Raji (cell line): ENCODE measurements around the gene EPB41L5.

Source experiments
- POLR2A ChIP-seq: IDR thresholded peaks from 2 replicates; pipeline ENCODE4 v1.6.1; 2011; ENCODE audit warnings: low read depth, low read length, control low read depth; ENCODE audit not compliant: insufficient read depth

Gene EPB41L5

GRCh38 chr2:120155308-120155707, 142.4 kb downstream of the EPB41L5 start:
- TF ChIP-seq POLR2A: no peak

GRCh38 chr2:120161190-120161589, 148.3 kb downstream of the EPB41L5 start:
- no peak for TF ChIP-seq POLR2A

- TF ChIP-seq POLR2A: no peak
Measured at GRCh38 chr2:120162716-120163115, 149.8 kb downstream of the EPB41L5 start.

- TF ChIP-seq POLR2A: no peak
Measured at GRCh38 chr2:120167272-120167671, 154.4 kb downstream of the EPB41L5 start.

- no peak for TF ChIP-seq POLR2A
Measured at GRCh38 chr2:120169020-120169419, 156.1 kb downstream of the EPB41L5 start.

GRCh38 chr2:120174963-120175581, 162.2 kb downstream of the EPB41L5 start:
- TF ChIP-seq POLR2A: no peak

- no peak for TF ChIP-seq POLR2A
Measured at GRCh38 chr2:120176526-120176925, 163.6 kb downstream of the EPB41L5 start.

GRCh38 chr2:120177001-120177621, 164.2 kb downstream of the EPB41L5 start:
- TF ChIP-seq POLR2A: peak; percentile 98

- TF ChIP-seq POLR2A: no peak
Measured at GRCh38 chr2:120177973-120178372, 165.1 kb downstream of the EPB41L5 start.

- no peak for TF ChIP-seq POLR2A
Measured at GRCh38 chr2:120179396-120179795, 166.5 kb downstream of the EPB41L5 start.

GRCh38 chr2:120180066-120180465, 167.2 kb downstream of the EPB41L5 start:
- no peak for TF ChIP-seq POLR2A

- no peak for TF ChIP-seq POLR2A
Measured at GRCh38 chr2:120182019-120182560, 169.2 kb downstream of the EPB41L5 start.

GRCh38 chr2:120189189-120189588, 176.3 kb downstream of the EPB41L5 start:
- no peak for TF ChIP-seq POLR2A

- TF ChIP-seq POLR2A: no peak
Measured at GRCh38 chr2:120192280-120192679, 179.4 kb downstream of the EPB41L5 start.

GRCh38 chr2:120195553-120195952, 182.7 kb downstream of the EPB41L5 start:
- no peak for TF ChIP-seq POLR2A

GRCh38 chr2:120203251-120204021, 190.6 kb downstream of the EPB41L5 start:
- no peak for TF ChIP-seq POLR2A

GRCh38 chr2:120204022-120204405, 191.1 kb downstream of the EPB41L5 start:
- TF ChIP-seq POLR2A: no peak

- no peak for TF ChIP-seq POLR2A
Measured at GRCh38 chr2:120204417-120204816, 191.5 kb downstream of the EPB41L5 start.
